K562 (cell line): Measurements from ENCODE around the gene PRKCG. TPM values are rescaled to one million over a fixed set of nuclear protein-coding genes. Genes with fewer than 3 reads are reported as not detected.

Experiments
- ARNT ChIP-seq, 2 experiments: fragments of 450-650 bp; IDR thresholded peaks; 2 replicates each; pipeline ENCODE4 v1.6.1; 2016; ENCODE audit warnings: mild to moderate bottlenecking in 1 of 2
- BMI1 ChIP-seq: fragments of 150-350 bp; IDR thresholded peaks from 2 replicates; pipeline ENCODE4 v1.6.1; 2014; ENCODE audit warnings: low read length
- CSDE1 ChIP-seq, 2 experiments: fragments of 450-650 bp; IDR thresholded peaks; 2 replicates each; pipeline ENCODE4 v1.6.1; 2016; ENCODE audit warnings: mild to moderate bottlenecking in 1 of 2
- ETV6 ChIP-seq, 3 experiments: fragments of 150-350 bp in 1 of 3; sonication (generic) in 1 of 3; formaldehyde crosslinking in 1 of 3; IDR thresholded peaks; 2 replicates each; pipeline versions ENCODE4 v1.6.1 to v1.8.0; 2014 to 2022; ENCODE audit warnings: borderline replicate concordance in 2 of 3, low read depth in 2 of 3, antibody characterized with exemption in 1 of 3, low read length in 1 of 3, mild to moderate bottlenecking in 1 of 3, missing genetic modification reagents in 1 of 3
- HEY1 ChIP-seq: fragments of 250-450 bp; sonication (Bioruptor Pico); IDR thresholded peaks from 2 replicates; pipeline ENCODE4 v1.5.0; 2020; ENCODE audit warnings: mild to moderate bottlenecking, moderate library complexity, borderline replicate concordance
- KLF10 ChIP-seq: fragments of 250-450 bp; sonication (Bioruptor Pico); IDR thresholded peaks from 2 replicates; pipeline ENCODE4 v1.6.1; 2021; ENCODE audit warnings: matching md5 sums
- MAZ ChIP-seq, 2 experiments: fragments of 450-650 bp in 1 of 2; sonication (generic) in 1 of 2; formaldehyde crosslinking; IDR thresholded peaks in 1 of 2; conservative IDR thresholded peaks in 1 of 2; 2 replicates each; pipeline versions ENCODE4 v1.4.0 to v1.5.0; 2020; ENCODE audit warnings: mild to moderate bottlenecking in 1 of 2, missing genetic modification reagents in 1 of 2
- NBN ChIP-seq: fragments of 450-650 bp; IDR thresholded peaks from 2 replicates; pipeline ENCODE4 v1.6.1; 2016; ENCODE audit warnings: low read depth, mild to moderate bottlenecking
- NEUROD1 ChIP-seq: fragments of 150-350 bp; IDR thresholded peaks from 2 replicates; pipeline ENCODE4 v1.6.1; 2014; ENCODE audit warnings: borderline replicate concordance, low read length, low read depth; ENCODE audit not compliant: partially characterized antibody
- NFIX ChIP-seq: fragments of 250-450 bp; sonication (Bioruptor Pico); IDR thresholded peaks from 2 replicates; pipeline ENCODE4 v1.4.0; 2020; ENCODE audit warnings: low read depth, mild to moderate bottlenecking, moderate library complexity
- POLR2A ChIP-seq: fragments of 450-650 bp; conservative IDR thresholded peaks from 2 replicates; pipeline ENCODE4 v1.6.1; 2016
- SIN3A ChIP-seq, 2 experiments: fragments of 150-350 bp in 1 of 2; IDR thresholded peaks; 2 replicates each; pipeline ENCODE4 v1.6.1; 2011 to 2016; ENCODE audit warnings: borderline replicate concordance in 2 of 2, low read depth in 2 of 2, low read length in 2 of 2, mild to moderate bottlenecking in 2 of 2, moderate library complexity in 2 of 2; ENCODE audit not compliant: control insufficient read depth in 1 of 2
- SMAD4 ChIP-seq: fragments of 250-450 bp; sonication (Bioruptor Pico); conservative IDR thresholded peaks from 2 replicates; pipeline ENCODE4 v1.8.0; 2021; ENCODE audit warnings: inconsistent platforms, mild to moderate bottlenecking, moderate library complexity
- SP1 ChIP-seq: sonication (generic); formaldehyde crosslinking; IDR thresholded peaks from 2 replicates; pipeline ENCODE4 v1.8.1; 2022; ENCODE audit warnings: mild to moderate bottlenecking, missing genetic modification reagents
- TAF1 ChIP-seq: IDR thresholded peaks from 2 replicates; pipeline ENCODE4 v1.6.1; 2011; ENCODE audit warnings: mild to moderate bottlenecking, low read length, moderate library complexity; ENCODE audit not compliant: insufficient read depth, control insufficient read depth, severe bottlenecking; ENCODE audit errors: extremely low read depth
- TBL1XR1 ChIP-seq, 2 experiments: IDR thresholded peaks; 2 replicates each; pipeline ENCODE4 v1.6.1; 2012; ENCODE audit warnings: improper control_type of control experiment in 2 of 2, low read length in 2 of 2, mild to moderate bottlenecking in 1 of 2
- TBP ChIP-seq: optimal IDR thresholded peaks from 2 replicates; pipeline ENCODE3; 2011; ENCODE audit warnings: low read depth, low read length, improper control_type of control experiment
- U2AF1 ChIP-seq: fragments of 200-400 bp; formaldehyde crosslinking; optimal IDR thresholded peaks from 2 replicates; pipeline ENCODE3; 2017; ENCODE audit warnings: mild to moderate bottlenecking, low read depth, low read length, moderate library complexity
- ZBTB7A ChIP-seq: IDR thresholded peaks from 2 replicates; pipeline ENCODE4 v1.6.1; 2011; ENCODE audit warnings: low read depth, mild to moderate bottlenecking, low read length, moderate library complexity, borderline replicate concordance; ENCODE audit not compliant: control insufficient read depth
- ZNF583 ChIP-seq: fragments of 250-450 bp; sonication (Bioruptor Pico); IDR thresholded peaks from 2 replicates; pipeline ENCODE4 v1.4.0; 2020
- polyA plus RNA-seq, 8 experiments: library from polyadenylated mRNA; depleted of rRNA in 4 of 8; stranded (reverse) in 5 of 8; unstranded in 3 of 8; fragments of >200 nt; fragmentation: Nextera tagmentation in 2 of 8; fragmentation: Illumina TruSeq in 1 of 8; extraction: Ambion mirVana in 2 of 8; extraction: Trizol in 1 of 8; gene quantifications; 2 replicates each; pipeline versions ENCODE4 v1.2.1 to v1.2.3, GENCODE V29; 2011 to 2014; ENCODE audit warnings: inconsistent platforms in 1 of 8, missing spikeins in 1 of 8
- total RNA-seq, 7 experiments: library from RNA; depleted of rRNA in 6 of 7; stranded (reverse); fragments of >200 nt in 6 of 7; fragmentation: Illumina TruSeq in 2 of 7; extraction: Trizol in 2 of 7; gene quantifications; 2 replicates each; pipeline versions ENCODE4 v1.2.1 to v1.2.3, GENCODE V29; 2011 to 2021; ENCODE audit warnings: low replicate concordance in 1 of 7
- TF ChIP-seq, protein P1 (sequence below): conservative IDR thresholded peaks from 2 replicates; pipeline ENCODE4 v1.6.1; 2011; ENCODE audit warnings: low read depth, mild to moderate bottlenecking, low read length; ENCODE audit not compliant: control insufficient read depth
- TF ChIP-seq, protein P2 (sequence below): sonication (generic); formaldehyde crosslinking; IDR thresholded peaks from 2 replicates; pipeline ENCODE4 v1.8.0; 2022; ENCODE audit warnings: missing genetic modification reagents, mild to moderate bottlenecking, borderline replicate concordance
- TF ChIP-seq, protein P3 (sequence below): fragments of 450-650 bp; IDR thresholded peaks from 2 replicates; pipeline ENCODE4 v1.7.0; 2016; ENCODE audit warnings: borderline replicate concordance

PRKCG gene
- total and polyA plus RNA-seq, 9 of the 15 experiments (the other 6 are each of a cell fraction or from before 2014, with no cell fraction given): not detected

DNA sequence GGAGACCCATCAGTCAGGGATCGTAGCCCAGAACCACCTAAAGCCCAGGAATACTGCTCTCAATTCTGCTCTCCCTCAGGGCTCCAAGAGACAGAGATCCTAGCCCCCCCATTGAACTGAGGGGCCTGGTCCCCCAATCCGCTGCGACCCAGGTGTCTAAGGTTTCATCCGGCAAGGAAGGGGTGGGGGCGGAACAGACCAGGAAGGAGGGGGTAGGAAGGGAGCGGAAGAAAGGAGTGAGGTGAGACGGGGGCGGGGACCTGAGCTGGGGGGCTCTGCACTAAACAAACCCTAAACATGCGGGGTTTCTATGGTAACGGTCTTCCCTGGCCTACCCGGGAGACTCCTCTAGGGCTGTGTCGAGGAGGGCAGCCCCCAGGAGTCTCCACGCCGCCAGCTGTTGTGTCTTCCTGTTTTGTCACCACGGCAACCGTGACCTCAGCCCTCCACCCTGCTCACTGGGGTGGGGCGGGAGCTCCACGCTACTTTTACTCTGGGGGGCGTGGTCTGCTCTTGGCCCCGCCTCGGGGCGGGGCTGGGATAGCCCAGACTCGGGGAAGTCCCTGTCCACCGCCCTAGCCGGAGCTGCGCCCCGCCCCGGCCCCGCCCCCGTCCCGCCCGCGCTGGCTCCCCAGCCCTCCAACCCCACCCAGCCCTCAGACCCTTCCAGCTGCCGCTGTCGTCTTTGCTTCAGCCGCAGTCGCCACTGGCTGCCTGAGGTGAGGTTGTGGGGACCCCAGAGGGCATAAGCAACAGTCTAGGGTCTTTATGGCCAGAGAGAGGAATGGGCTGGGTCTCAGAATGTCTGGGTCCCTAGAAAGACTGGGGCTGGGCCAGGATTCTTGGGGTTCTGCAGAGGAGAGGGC lies 14.5 kb upstream of the PRKCG start, which contains the start of gene MYADM (continued):
- TF ChIP-seq NFIX (CRISPR knock-in tag) (no peak), MAZ (CRISPR knock-in tag; conservative IDR thresholded peaks at IDR 0.05 in 1 of 2, IDR thresholded peaks at IDR 0.05 in 1 of 2) (peak; percentile 74 to 93), TAF1 (peak; percentile 82), SIN3A (IDR thresholded peaks at IDR 0.05; ENCODE audit: borderline replicate concordance in 2 of 2, control insufficient read depth in 1 of 2, low read depth in 2 of 2, low read length in 2 of 2) (peak; percentile 70 to 86), POLR2A (0 out of 2 replicates have a peak, but pooled peaks have one; percentile 52), TBP (peak; percentile 76), SMAD4 (peak; percentile 68), U2AF1 (no peak), ZBTB7A (peak; percentile 31; the same call in 1 of the 2 replicates), ETV6 (IDR thresholded peaks at IDR 0.05; ENCODE audit: borderline replicate concordance in 1 of 2, low read depth in 2 of 2, low read length in 1 of 2) (0 out of 4 replicates have a peak, but pooled peaks of 1 of the 2 experiments have one; percentile 33), ETV6 (CRISPR knock-in tag; IDR thresholded peaks at IDR 0.05; ENCODE audit: borderline replicate concordance) (no peak), ZNF583 (CRISPR knock-in tag) (no peak), SP1 (CRISPR knock-in tag) (peak; percentile 79; the same call in 1 of the 2 replicates), TBL1XR1 (IDR thresholded peaks at IDR 0.05; ENCODE audit: low read length in 2 of 2) (peak in 1 of 2 experiments; percentile 49; a peak in 1 of 4 replicates), HEY1 (CRISPR knock-in tag) (no peak), BMI1 (peak; percentile 47; the same call in 1 of the 2 replicates), ARNT (IDR thresholded peaks at IDR 0.05) (no peak; a peak in 1 of 4 replicates), NBN (no peak), NEUROD1 (peak; percentile 81), CSDE1 (IDR thresholded peaks at IDR 0.05) (peak in 1 of 2 experiments; percentile 77; a peak in 2 of 4 replicates), KLF10 (no peak)
- TF ChIP-seq, protein P1, sequence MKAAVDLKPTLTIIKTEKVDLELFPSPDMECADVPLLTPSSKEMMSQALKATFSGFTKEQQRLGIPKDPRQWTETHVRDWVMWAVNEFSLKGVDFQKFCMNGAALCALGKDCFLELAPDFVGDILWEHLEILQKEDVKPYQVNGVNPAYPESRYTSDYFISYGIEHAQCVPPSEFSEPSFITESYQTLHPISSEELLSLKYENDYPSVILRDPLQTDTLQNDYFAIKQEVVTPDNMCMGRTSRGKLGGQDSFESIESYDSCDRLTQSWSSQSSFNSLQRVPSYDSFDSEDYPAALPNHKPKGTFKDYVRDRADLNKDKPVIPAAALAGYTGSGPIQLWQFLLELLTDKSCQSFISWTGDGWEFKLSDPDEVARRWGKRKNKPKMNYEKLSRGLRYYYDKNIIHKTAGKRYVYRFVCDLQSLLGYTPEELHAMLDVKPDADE: peak; percentile 69; the same call in 1 of the 2 replicates
- TF ChIP-seq, protein P2, sequence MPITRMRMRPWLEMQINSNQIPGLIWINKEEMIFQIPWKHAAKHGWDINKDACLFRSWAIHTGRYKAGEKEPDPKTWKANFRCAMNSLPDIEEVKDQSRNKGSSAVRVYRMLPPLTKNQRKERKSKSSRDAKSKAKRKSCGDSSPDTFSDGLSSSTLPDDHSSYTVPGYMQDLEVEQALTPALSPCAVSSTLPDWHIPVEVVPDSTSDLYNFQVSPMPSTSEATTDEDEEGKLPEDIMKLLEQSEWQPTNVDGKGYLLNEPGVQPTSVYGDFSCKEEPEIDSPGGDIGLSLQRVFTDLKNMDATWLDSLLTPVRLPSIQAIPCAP (CRISPR knock-in tag): no peak
- TF ChIP-seq, protein P3, sequence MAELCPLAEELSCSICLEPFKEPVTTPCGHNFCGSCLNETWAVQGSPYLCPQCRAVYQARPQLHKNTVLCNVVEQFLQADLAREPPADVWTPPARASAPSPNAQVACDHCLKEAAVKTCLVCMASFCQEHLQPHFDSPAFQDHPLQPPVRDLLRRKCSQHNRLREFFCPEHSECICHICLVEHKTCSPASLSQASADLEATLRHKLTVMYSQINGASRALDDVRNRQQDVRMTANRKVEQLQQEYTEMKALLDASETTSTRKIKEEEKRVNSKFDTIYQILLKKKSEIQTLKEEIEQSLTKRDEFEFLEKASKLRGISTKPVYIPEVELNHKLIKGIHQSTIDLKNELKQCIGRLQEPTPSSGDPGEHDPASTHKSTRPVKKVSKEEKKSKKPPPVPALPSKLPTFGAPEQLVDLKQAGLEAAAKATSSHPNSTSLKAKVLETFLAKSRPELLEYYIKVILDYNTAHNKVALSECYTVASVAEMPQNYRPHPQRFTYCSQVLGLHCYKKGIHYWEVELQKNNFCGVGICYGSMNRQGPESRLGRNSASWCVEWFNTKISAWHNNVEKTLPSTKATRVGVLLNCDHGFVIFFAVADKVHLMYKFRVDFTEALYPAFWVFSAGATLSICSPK: no peak
